Mucosa of descending colon (tissue), 3 donors: ENCODE results near the gene IFI44. TPM values are rescaled to one million over a fixed set of nuclear protein-coding genes. Genes with fewer than 3 reads are reported as not detected.

Source experiments
- ATAC-seq: fragments of 200-7000 bp; cut with Tn5 transposase; one replicate; pipeline ENCODE4 v1.9.1; 2020; ENCODE audit warnings: mild to moderate bottlenecking, moderate library complexity
- DNase-seq, 3 donors: peaks; one replicate each; pipeline ENCODE4 v3.0.0-alpha.2; 2020
- H3K36me3 ChIP-seq: fragments of 200-600 bp; one replicate; pipeline ENCODE4 v1.8.0; 2021; ENCODE audit warnings: low read depth, mild to moderate bottlenecking
- H3K4me1 ChIP-seq: fragments of 200-600 bp; one replicate; pipeline ENCODE4 v1.8.0; 2021; ENCODE audit warnings: low read depth, mild to moderate bottlenecking
- H3K4me3 ChIP-seq: fragments of 200-600 bp; one replicate; pipeline ENCODE4 v1.8.0; 2021; ENCODE audit warnings: mild to moderate bottlenecking
- H3K9me3 ChIP-seq: fragments of 200-600 bp; one replicate; pipeline ENCODE4 v1.8.0; 2021; ENCODE audit warnings: mild to moderate bottlenecking
- CTCF ChIP-seq: fragments of 200-600 bp; IDR thresholded peaks from one replicate; pipeline ENCODE4 v1.8.0; 2022; ENCODE audit warnings: antibody characterized with exemption, mild to moderate bottlenecking
- intact Hi-C, 2 donors: fragments of 100-400 bp; cut with DNase I in 1 of 2; cut with micrococcal nuclease in 1 of 2; formaldehyde crosslinking; loops; one replicate each; pipeline versions ENCODE4 v1.11.0 to v1.11.1; 2022; cut with DNase I, micrococcal nuclease
- total RNA-seq, 3 donors: library from RNA; stranded (reverse); fragmentation: NEBNext Ultra II Directional in 2 of 3; extraction: Animal tissue kit (Norgen Biotek cat#: 25700) in 2 of 3; gene quantifications; one replicate each; pipeline versions ENCODE4 v1.2.1 to v1.2.4, GENCODE V29; 2021 to 2023
- donor health status: DM: no; HTN: no; CAD: no; lungs with moderate emphysema.
- donor health status: DM: no; HTN: no; CAD: no.
- donor health status: DM: no; HTN: yes; CAD: no.

IFI44 gene
- total RNA-seq, 3 donors from 2014 or later = 4.3 to 15.6 (median 8.1) TPM

GRCh38 chr1:78607334-78607927 is 42.2 kb upstream of the IFI44 start:
- Histone ChIP-seq H3K4me3 (no peak overlapping the region), H3K9me3 (no peaks in the 10 kb centered on the region), H3K4me1 (no peaks in the 10 kb centered on the region), H3K36me3 (no peaks in the 10 kb centered on the region)
- ATAC-seq (no peak), DNase-seq (peak in 2 of 3 donors; percentile 20 to 29)
- no peak for TF ChIP-seq CTCF
- intact Hi-C loops = loop anchor here in 1 of 2 donors (2.0 to 5.0 kb wide), 3 partner anchors 75 to 475 kb away; no protein-coding TSS in a partner anchor

GRCh38 chr1:78607944-78608343 is 41.7 kb upstream of the IFI44 start:
- peak in 2 of 3 donors; percentile 21 to 55 for DNase-seq
- no peak overlapping the region for H3K4me3 ChIP-seq
- intact Hi-C loops = loop anchor here in 1 of 2 donors (2.0 to 5.0 kb wide), 3 partner anchors 74 to 476 kb away; no protein-coding TSS in a partner anchor
- no peaks in the 10 kb centered on the region for H3K9me3 ChIP-seq
- H3K4me1 ChIP-seq = no peaks in the 10 kb centered on the region
- peak; percentile 63 for ATAC-seq
- TF ChIP-seq CTCF = no peak
- no peaks in the 10 kb centered on the region for H3K36me3 ChIP-seq

- peak; percentile 65 for TF ChIP-seq CTCF
- intact Hi-C loops = no loop called here
- no peaks in the 10 kb centered on the region for H3K9me3 ChIP-seq
- ATAC-seq (peak; percentile 93), DNase-seq (peak; percentile 43 to 73 (median 46))
- no peaks in the 10 kb centered on the region for H3K36me3 ChIP-seq
- H3K4me3 ChIP-seq = no peak overlapping the region
- no peaks in the 10 kb centered on the region for H3K4me1 ChIP-seq
Measured at GRCh38 chr1:78617615-78618026, 32.0 kb upstream of the IFI44 start.

- H3K4me3 ChIP-seq = no peak overlapping the region
- intact Hi-C loops = no loop called here
Measured at GRCh38 chr1:78619032-78619431, 30.6 kb upstream of the IFI44 start.

GRCh38 chr1:78619446-78619802 is 30.2 kb upstream of the IFI44 start:
- no peaks in the 10 kb centered on the region for H3K36me3 ChIP-seq
- peak; percentile 6 for ATAC-seq
- DNase-seq = no peak
- no peaks in the 10 kb centered on the region for H3K4me1 ChIP-seq
- H3K9me3 ChIP-seq = no peaks in the 10 kb centered on the region
- intact Hi-C loops = no loop called here
- TF ChIP-seq CTCF = no peak
- no peak overlapping the region for H3K4me3 ChIP-seq

More at GRCh38 chr1:78619032-78619431, 30.6 kb upstream of the IFI44 start:
- Histone ChIP-seq H3K9me3 (no peaks in the 10 kb centered on the region), H3K36me3 (no peaks in the 10 kb centered on the region), H3K4me1 (no peaks in the 10 kb centered on the region)
- DNase-seq (no peak), ATAC-seq (no peak)
- no peak for TF ChIP-seq CTCF
